Ectodermal cell (in vitro differentiated cells): ENCODE data around the gene JPH3.

Source experiments
- H3K27ac ChIP-seq: 2 replicates; pipeline ENCODE4 v1.7.0; 2013; ENCODE audit warnings: mild to moderate bottlenecking, low read depth, low read length; ENCODE audit not compliant: insufficient read depth, poor library complexity, severe bottlenecking
- H3K27me3 ChIP-seq: 2 replicates; pipeline ENCODE4 v1.7.0; 2013; ENCODE audit warnings: mild to moderate bottlenecking, low read length; ENCODE audit not compliant: insufficient read depth, control insufficient read depth, poor library complexity, severe bottlenecking
- H3K36me3 ChIP-seq: one replicate; pipeline ENCODE4 v1.7.0; 2013; ENCODE audit warnings: low read length; ENCODE audit not compliant: control insufficient read depth, insufficient read depth
- H3K4me1 ChIP-seq: one replicate; pipeline ENCODE4 v1.7.0; 2013; ENCODE audit warnings: low read length; ENCODE audit not compliant: control insufficient read depth, insufficient read depth
- H3K4me3 ChIP-seq: 2 replicates; pipeline ENCODE4 v1.7.0; 2013; ENCODE audit warnings: low read depth, low read length, control low read depth; ENCODE audit not compliant: insufficient read depth
- H3K9me3 ChIP-seq: 2 replicates; pipeline ENCODE4 v1.7.0; 2013; ENCODE audit warnings: mild to moderate bottlenecking, low read length, moderate library complexity; ENCODE audit not compliant: control insufficient read depth
- WGBS, 2 experiments: methylation state at CpG; one replicate each; pipeline ENCODE4 v1.1.7; 2013; ENCODE audit warnings: missing lambda C conversion rate in 2 of 2; 5-methylcytosine and 5-hydroxymethylcytosine counted together

The JPH3 gene

DNA sequence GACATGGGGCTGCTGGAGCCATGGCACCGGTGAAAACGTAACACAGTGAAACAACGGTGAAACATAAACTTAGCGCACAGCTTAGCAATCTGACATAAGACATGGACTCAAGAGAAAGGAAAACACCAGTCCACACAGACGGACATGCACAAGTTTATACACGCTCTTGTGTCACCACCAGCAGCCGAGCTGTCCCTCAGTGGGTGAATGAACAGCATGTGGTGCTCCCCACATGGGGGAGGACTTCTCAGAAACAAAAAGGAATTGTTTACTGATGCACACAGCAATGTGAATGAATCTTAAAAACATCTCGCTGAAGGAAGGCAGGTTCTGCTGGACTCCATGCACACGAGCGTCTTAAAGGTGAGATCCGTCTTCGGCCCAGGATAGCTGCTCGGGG, 129.3 kb downstream of the JPH3 start:
- H3K27me3 ChIP-seq, result no peaks in the 10 kb centered on the region
- H3K4me1 ChIP-seq, result no peaks in the 10 kb centered on the region
- peaks cover 6% of the 10 kb centered on the region for H3K36me3 ChIP-seq
- H3K9me3 ChIP-seq, result no peaks in the 10 kb centered on the region
- no peak overlapping the region for H3K27ac ChIP-seq
- 96 to 98% methylated on average over 13 of the region's 13 CpGs for WGBS, 2 experiments
- H3K4me3 ChIP-seq, result no peak overlapping the region

DNA sequence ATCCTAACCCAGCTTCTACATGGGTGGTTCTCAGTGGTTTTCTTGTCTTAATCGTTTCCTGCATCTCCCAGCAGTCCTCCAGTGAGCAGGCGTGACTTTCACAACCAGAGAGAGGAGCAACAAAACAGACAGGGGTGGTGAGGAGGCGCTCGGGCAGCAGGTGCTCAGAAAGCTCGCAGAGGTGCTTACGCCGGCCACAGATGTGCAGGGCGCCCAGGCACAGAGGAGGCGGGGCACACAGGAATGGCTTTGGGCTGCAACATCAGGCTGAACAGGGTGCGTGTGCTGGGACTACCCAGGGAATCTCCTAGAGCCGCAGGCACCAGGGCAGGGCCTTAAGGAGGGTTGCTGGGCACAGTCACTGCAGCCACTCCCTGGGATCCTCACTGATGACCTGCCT, 130.9 kb downstream of the JPH3 start:
- Histone ChIP-seq H3K4me1 (no peaks in the 10 kb centered on the region), H3K36me3 (peaks cover 6% of the 10 kb centered on the region), H3K9me3 (no peaks in the 10 kb centered on the region), H3K27ac (no peak overlapping the region), H3K27me3 (no peaks in the 10 kb centered on the region), H3K4me3 (no peak overlapping the region)
- 91 to 96% methylated on average over 11 of the region's 11 CpGs for WGBS, 2 experiments

DNA sequence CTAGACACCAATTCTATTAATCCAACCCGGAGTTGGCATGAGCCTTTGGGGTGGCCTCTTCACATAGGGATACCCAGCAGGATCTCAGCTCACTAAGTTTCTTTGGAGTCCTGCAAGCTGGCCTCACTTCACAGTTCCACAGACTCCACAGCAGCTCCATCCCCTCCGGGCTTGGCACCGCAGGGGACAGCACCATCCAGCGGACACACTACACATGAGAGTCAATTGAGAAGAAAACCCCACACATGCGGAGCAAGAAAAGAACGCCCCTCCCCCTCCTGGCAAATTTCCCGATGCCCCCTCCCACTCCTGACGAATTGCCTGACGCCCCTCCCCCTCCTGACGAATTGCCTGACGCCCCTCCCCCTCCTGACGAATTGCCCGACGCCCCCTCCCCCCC, 132.3 kb downstream of the JPH3 start:
- Histone ChIP-seq H3K27me3 (no peaks in the 10 kb centered on the region), H3K4me3 (no peak overlapping the region), H3K4me1 (no peaks in the 10 kb centered on the region), H3K27ac (no peak overlapping the region), H3K9me3 (no peaks in the 10 kb centered on the region), H3K36me3 (peaks cover under 1% of the 10 kb centered on the region)
- WGBS, 2 experiments, result 50 to 53% methylated on average over 11 to 14 of the region's 14 CpGs

DNA sequence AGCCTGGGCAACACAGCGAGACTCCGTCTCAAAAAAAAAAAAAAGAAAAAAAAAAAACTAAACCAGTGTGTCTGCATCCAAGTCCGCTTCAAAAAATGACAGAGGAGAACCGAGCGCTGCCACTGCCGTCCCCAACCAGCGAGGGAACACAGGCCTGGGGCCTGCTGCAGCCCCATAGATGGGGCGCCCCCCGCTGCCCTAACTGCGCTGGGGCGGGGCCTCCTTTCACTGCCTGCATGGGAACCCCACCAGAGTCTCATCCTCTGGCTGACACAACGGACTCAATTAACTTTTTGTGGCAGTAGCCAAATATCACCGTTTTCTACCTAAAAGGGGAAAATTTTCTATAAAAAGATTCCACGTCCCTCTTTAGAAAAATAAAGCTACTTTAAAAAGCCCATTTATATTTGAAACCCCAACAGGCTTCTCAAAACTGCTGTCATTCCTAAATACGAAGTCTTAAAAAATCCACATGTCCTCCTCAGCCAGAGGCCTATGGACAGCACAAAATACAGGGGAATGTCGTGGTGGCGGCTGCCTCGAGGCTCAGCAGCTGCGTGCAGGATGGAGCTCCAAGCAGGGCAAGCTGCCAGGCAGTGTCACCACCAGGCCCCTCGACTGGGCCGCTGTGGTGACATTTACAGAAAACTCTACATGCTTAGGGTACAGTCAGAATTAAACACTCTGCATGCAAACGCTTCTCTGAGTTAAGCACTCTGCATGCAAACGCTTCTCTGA, 133.1 kb downstream of the JPH3 start:
- Histone ChIP-seq H3K36me3 (no peaks in the 10 kb centered on the region), H3K4me1 (no peaks in the 10 kb centered on the region), H3K27ac (no peak overlapping the region), H3K27me3 (no peaks in the 10 kb centered on the region), H3K4me3 (no peak overlapping the region), H3K9me3 (no peaks in the 10 kb centered on the region)
- WGBS, 2 experiments, result 92 to 95% methylated on average over 23 of the region's 23 CpGs

DNA sequence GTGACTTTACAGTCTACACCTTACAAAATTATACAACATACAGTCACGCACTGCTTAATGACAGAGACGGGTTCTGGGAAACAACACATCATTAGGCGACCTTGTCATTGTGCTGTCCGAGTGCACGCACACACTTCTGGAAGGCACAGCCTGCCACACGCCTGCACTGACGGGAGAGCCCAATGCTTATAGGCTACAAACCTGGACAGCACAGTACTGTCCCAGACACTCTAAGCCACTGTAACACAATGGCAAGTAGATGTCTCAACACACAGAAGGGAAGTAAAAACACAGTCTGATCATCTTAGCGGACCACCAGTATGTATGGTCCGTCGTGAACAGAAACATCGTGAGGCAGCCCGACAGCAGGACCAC, 133.7 kb downstream of the JPH3 start:
- Histone ChIP-seq H3K27me3 (no peaks in the 10 kb centered on the region), H3K36me3 (no peaks in the 10 kb centered on the region)
- 96% methylated on average over 12 of the region's 12 CpGs for WGBS, 2 experiments

DNA sequence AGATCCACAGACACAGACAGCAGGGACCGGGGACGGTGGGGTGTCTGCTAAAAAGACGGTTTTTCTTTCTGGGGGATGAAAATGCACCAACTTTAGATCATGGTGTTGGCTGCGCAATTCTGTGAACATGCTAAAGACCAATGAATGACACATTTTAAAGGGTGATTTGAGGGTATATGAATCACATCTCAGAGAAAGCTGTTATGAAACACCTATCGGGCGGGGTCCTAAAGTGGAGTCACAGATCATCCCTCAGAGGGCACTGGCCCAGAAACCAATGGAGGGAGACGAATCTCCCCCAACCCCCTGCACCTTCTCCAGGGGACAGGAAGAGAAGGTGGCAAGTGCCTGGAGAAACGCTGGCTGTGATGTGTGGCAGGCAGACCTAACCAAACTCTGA, 137.5 kb downstream of the JPH3 start:
- no peaks in the 10 kb centered on the region for H3K27me3 ChIP-seq
- no peak overlapping the region for H3K4me3 ChIP-seq
- H3K4me1 ChIP-seq, result no peaks in the 10 kb centered on the region
- H3K27ac ChIP-seq, result no peak overlapping the region
- WGBS, 2 experiments, result 97% methylated on average over 8 of the region's 8 CpGs
- H3K36me3 ChIP-seq, result no peaks in the 10 kb centered on the region
- no peaks in the 10 kb centered on the region for H3K9me3 ChIP-seq

More for the DNA sequence above, 133.7 kb downstream of the JPH3 start:
- no peak overlapping the region for H3K27ac ChIP-seq
- no peaks in the 10 kb centered on the region for H3K4me1 ChIP-seq
- H3K9me3 ChIP-seq, result no peaks in the 10 kb centered on the region
- H3K4me3 ChIP-seq, result no peak overlapping the region

DNA sequence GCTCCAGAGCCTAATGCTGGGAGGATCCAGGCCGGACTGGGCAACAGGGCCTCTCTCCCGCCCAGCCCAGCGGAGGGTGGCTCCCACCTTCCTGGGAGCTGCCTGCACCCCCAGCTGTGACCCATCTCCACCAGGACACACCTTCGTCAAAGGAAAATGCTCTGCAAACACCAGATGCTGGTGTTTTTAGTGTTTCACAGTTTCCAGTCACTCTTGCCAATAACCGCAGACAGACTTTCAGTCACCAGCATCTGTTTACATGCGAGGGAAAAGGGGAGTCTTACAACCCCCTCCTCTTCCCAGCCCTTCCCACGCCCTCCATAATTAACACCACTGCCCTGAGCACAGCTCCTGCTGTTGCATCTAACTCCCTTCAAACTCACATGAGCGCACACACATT, 138.1 kb downstream of the JPH3 start:
- Histone ChIP-seq H3K27ac (no peak overlapping the region), H3K27me3 (no peaks in the 10 kb centered on the region), H3K4me3 (no peak overlapping the region), H3K36me3 (no peaks in the 10 kb centered on the region), H3K9me3 (no peaks in the 10 kb centered on the region), H3K4me1 (no peaks in the 10 kb centered on the region)
- 91 to 94% methylated on average over 8 of the region's 8 CpGs for WGBS, 2 experiments

DNA sequence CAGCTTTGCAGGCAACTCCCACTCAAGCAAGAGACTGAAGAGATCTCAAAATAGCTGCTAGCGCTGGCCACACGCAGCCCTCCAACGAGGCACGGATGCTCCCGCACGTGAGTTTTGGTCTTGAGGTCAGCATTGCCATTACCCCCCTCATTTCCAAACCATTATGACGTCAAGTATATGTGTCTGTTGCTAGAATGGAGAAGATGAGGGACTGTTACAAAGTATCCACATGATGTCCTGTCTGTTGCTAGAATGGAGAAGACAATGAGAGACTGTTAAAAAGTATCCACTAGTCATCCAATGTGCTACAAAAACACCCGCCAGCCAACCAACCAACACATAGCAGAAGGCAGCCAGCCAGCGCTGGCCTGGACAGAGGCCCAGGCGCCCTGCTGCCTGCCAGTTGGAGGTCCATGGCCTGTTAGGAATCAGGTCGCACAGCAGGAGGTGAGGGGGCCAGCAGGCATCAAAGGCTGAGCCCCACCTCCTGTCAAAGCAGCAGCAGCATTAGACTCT, 138.7 kb downstream of the JPH3 start:
- no peaks in the 10 kb centered on the region for H3K27me3 ChIP-seq
- H3K36me3 ChIP-seq, result no peaks in the 10 kb centered on the region
- no peak overlapping the region for H3K27ac ChIP-seq
- no peaks in the 10 kb centered on the region for H3K9me3 ChIP-seq
- no peaks in the 10 kb centered on the region for H3K4me1 ChIP-seq
- WGBS, 2 experiments, result 92 to 95% methylated on average over 10 to 11 of the region's 11 CpGs
- no peak overlapping the region for H3K4me3 ChIP-seq

DNA sequence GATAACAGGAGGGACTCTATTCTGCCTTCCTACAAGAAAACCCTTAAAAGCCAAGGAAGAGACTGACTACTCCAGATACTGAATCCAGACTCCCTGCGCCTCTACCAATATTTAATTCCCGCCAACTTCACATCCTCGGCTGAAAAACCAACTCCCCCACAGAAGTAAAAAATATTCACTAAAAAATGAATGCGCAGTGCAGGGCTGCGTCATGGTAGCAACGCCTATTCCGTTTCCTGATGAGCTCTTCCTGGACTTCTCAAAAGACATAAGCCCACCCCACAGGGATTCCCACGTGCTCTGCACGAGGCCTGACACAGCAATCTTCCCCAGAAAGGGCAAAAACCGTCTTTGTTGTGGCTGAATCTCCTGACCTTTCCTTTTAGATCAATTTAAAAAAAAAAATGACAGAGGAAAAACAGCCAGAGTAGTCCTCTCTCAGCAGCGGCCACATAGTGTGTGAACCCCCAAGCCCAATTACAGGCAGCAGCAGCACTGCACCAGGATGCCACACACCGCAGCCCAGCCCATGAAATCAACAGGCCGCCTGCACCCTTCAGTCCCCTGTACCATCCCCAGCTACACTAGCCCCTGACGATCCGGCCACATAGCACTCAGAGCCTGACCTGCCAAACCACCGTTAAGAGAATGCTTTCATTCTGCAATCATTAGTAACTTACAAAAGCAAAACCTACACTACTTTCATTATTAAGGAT, 139.6 kb downstream of the JPH3 start:
- H3K27me3 ChIP-seq, result no peaks in the 10 kb centered on the region
- no peaks in the 10 kb centered on the region for H3K9me3 ChIP-seq
- no peak overlapping the region for H3K27ac ChIP-seq
- H3K36me3 ChIP-seq, result peaks cover 5% of the 10 kb centered on the region
- no peak overlapping the region for H3K4me3 ChIP-seq
- H3K4me1 ChIP-seq, result no peaks in the 10 kb centered on the region
- WGBS, 2 experiments, result 95 to 96% methylated on average over 16 of the region's 16 CpGs

DNA sequence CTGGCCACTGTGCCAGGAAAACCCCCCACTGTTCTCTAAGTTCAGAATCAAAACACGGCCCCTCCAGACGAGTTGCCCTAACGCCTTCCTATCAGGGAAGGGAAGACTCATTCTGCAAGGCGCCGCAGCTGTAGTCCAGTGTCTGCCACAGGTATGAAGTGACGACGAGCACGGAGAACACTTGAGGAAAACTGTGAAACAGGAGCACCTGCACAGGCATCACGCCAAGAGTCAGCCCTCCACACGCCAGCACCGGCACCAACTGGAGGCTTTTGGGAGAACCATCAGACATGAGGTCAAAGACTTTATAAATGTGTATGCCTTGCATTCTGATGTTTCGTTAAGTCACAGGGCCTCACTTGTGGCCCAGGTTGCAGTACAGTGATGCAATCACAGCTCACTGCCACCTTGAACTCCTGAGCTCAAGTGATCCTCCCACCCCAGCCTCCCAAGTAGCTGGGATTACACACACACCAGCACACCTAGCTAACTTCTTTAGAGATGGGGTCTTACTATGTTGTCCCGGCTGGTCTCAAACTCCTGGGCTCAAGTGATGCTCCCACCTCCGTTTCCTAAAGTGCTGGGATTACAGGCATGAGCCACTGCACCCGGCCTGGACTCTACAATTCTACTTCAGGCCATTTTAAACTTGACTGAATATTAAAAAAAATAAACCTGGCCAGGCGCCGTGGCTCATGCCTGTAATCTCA, 140.6 kb downstream of the JPH3 start:
- 94 to 95% methylated on average over 17 of the region's 17 CpGs for WGBS, 2 experiments
- H3K36me3 ChIP-seq, result peaks cover 13% of the 10 kb centered on the region

More for the DNA sequence above, 140.6 kb downstream of the JPH3 start:
- no peaks in the 10 kb centered on the region for H3K9me3 ChIP-seq
- no peaks in the 10 kb centered on the region for H3K27me3 ChIP-seq
- H3K27ac ChIP-seq, result no peak overlapping the region
- no peak overlapping the region for H3K4me3 ChIP-seq
- no peaks in the 10 kb centered on the region for H3K4me1 ChIP-seq
